GM18870 (cell line): Measurements from ENCODE around the gene GRK7.
"Not testable (repeated sequence)": the region's sequence is repeated elsewhere in the genome, so short reads cannot be mapped to it uniquely, and the experiment has no call there.

ENCODE experiments used
- ATAC-seq: cut with Tn5 transposase; IDR thresholded peaks from one replicate; pipeline ENCODE4 v1.9.1; 2021; ENCODE audit warnings: moderate library complexity; ENCODE audit not compliant: unreplicated experiment

The GRK7 gene

GRCh38 chr3:141793476-141794260 lies 30.5 kb downstream of the GRK7 start:
- no peak for ATAC-seq

GRCh38 chr3:141795276-141795675 lies 32.1 kb downstream of the GRK7 start:
- ATAC-seq = no peak

- ATAC-seq = no peak
These were observed 32.5 kb downstream of the GRK7 start for GRCh38 chr3:141795741-141796080.

GRCh38 chr3:141796081-141796888 lies 33.1 kb downstream of the GRK7 start:
- peak; percentile 96 for ATAC-seq

- no peak for ATAC-seq
These were observed 33.9 kb downstream of the GRK7 start for GRCh38 chr3:141796889-141797781.

GRCh38 chr3:141797819-141798447 lies 34.7 kb downstream of the GRK7 start:
- ATAC-seq = no peak

GRCh38 chr3:141798448-141798845 lies 35.2 kb downstream of the GRK7 start:
- ATAC-seq = no peak

GRCh38 chr3:141802316-141803077 lies 39.3 kb downstream of the GRK7 start:
- ATAC-seq = no peak

GRCh38 chr3:141803538-141803937 lies 40.3 kb downstream of the GRK7 start:
- ATAC-seq = not testable (repeated sequence)

GRCh38 chr3:141804447-141804777 lies 41.2 kb downstream of the GRK7 start:
- no peak for ATAC-seq

- ATAC-seq = no peak
These were observed 41.8 kb downstream of the GRK7 start for GRCh38 chr3:141804778-141805639.

GRCh38 chr3:141807277-141808033 lies 44.2 kb downstream of the GRK7 start:
- no peak for ATAC-seq

- ATAC-seq = no peak
These were observed 45.4 kb downstream of the GRK7 start for GRCh38 chr3:141808586-141808985.

- no peak for ATAC-seq
These were observed 47.0 kb downstream of the GRK7 start for GRCh38 chr3:141810161-141810560.

GRCh38 chr3:141811348-141811747 lies 48.1 kb downstream of the GRK7 start:
- ATAC-seq = no peak

GRCh38 chr3:141812084-141812483 lies 48.9 kb downstream of the GRK7 start:
- ATAC-seq = no peak

- no peak for ATAC-seq
These were observed 49.4 kb downstream of the GRK7 start for GRCh38 chr3:141812586-141812985.
